Measurements from ENCODE around the gene NXPH3. TPM values are rescaled to one million over a fixed set of nuclear protein-coding genes. Genes with fewer than 3 reads are reported as not detected.

NXPH3 gene
- total RNA-seq, 3 donors from 2014 or later (not counting 1 experiment from before 2014, with no cell fraction given), result not detected

- no peak overlapping the region for H3K27ac ChIP-seq (ENCODE audit: low read length)
- no peak overlapping the region for H3K4me3 Mint-ChIP-seq
- H3K27me3 ChIP-seq (ENCODE audit: control insufficient read depth, insufficient read depth, low read length), result no peaks in the 10 kb centered on the region
- peaks cover 14 to 21% of the 10 kb centered on the region in 2 donors for H3K4me1 Mint-ChIP-seq
- H3K9me3 ChIP-seq (ENCODE audit: control insufficient read depth, insufficient read depth, low read length), result no peaks in the 10 kb centered on the region
- no peaks in the 10 kb centered on the region for H3K9me3 Mint-ChIP-seq
- ATAC-seq (no peak), DNase-seq (no peak)
- no CpG with 5 or more reads among the region's 2 CpGs for WGBS (ENCODE audit: insufficient coverage)
- no peak for TF ChIP-seq CTCF (IDR thresholded peaks at IDR 0.05)
- no peak overlapping the region for H3K4me3 ChIP-seq (ENCODE audit: low read length)
- intact Hi-C loops (cut with micrococcal nuclease), result no loop called here
- H3K27me3 Mint-ChIP-seq (ENCODE audit: low read depth in 2 of 2), result no peaks in the 10 kb centered on the region
- no peak overlapping the region for H3K27ac Mint-ChIP-seq
- H3K36me3 Mint-ChIP-seq, result peaks cover 11% of the 10 kb centered on the region
- H3K4me1 ChIP-seq (ENCODE audit: control insufficient read depth, insufficient read depth, low read length), result peaks cover 4% of the 10 kb centered on the region
- peaks cover 47% of the 10 kb centered on the region for H3K36me3 ChIP-seq (ENCODE audit: control insufficient read depth, insufficient read depth, low read length)
Observed at GRCh38 chr17:49621946-49622529, 46.4 kb downstream of the NXPH3 start.

- H3K27ac ChIP-seq (ENCODE audit: low read length), result no peak overlapping the region
- no peak overlapping the region for H3K4me3 Mint-ChIP-seq
- no peaks in the 10 kb centered on the region for H3K27me3 ChIP-seq (ENCODE audit: control insufficient read depth, insufficient read depth, low read length)
- H3K36me3 Mint-ChIP-seq, result no peaks in the 10 kb centered on the region
- WGBS (ENCODE audit: insufficient coverage), result 88% methylated on average over 3 of the region's 3 CpGs
- TF ChIP-seq CTCF (IDR thresholded peaks at IDR 0.05), result no peak
- no peak for DNase-seq
- no peaks in the 10 kb centered on the region for H3K9me3 Mint-ChIP-seq
- H3K4me1 ChIP-seq (ENCODE audit: control insufficient read depth, insufficient read depth, low read length), result no peaks in the 10 kb centered on the region
- H3K9me3 ChIP-seq (ENCODE audit: control insufficient read depth, insufficient read depth, low read length), result no peaks in the 10 kb centered on the region
- no peaks in the 10 kb centered on the region for H3K27me3 Mint-ChIP-seq (ENCODE audit: low read depth in 2 of 2)
- no peak for ATAC-seq
- no peak overlapping the region for H3K27ac Mint-ChIP-seq
- no peak overlapping the region for H3K4me3 ChIP-seq (ENCODE audit: low read length)
- intact Hi-C loops (cut with micrococcal nuclease), result no loop called here
- peaks cover 22 to 33% of the 10 kb centered on the region in 2 donors for H3K4me1 Mint-ChIP-seq
- peaks cover 25% of the 10 kb centered on the region for H3K36me3 ChIP-seq (ENCODE audit: control insufficient read depth, insufficient read depth, low read length)
Observed at GRCh38 chr17:49624896-49625295, 49.2 kb downstream of the NXPH3 start.

- H3K4me3 Mint-ChIP-seq, result no peak overlapping the region
- DNase-seq, result no peak
- Histone ChIP-seq H3K4me1 (ENCODE audit: control insufficient read depth, insufficient read depth, low read length) (no peaks in the 10 kb centered on the region), H3K27ac (ENCODE audit: low read length) (no peak overlapping the region), H3K4me3 (ENCODE audit: low read length) (no peak overlapping the region), H3K36me3 (ENCODE audit: control insufficient read depth, insufficient read depth, low read length) (peaks cover 5% of the 10 kb centered on the region), H3K27me3 (ENCODE audit: control insufficient read depth, insufficient read depth, low read length) (no peaks in the 10 kb centered on the region), H3K9me3 (ENCODE audit: control insufficient read depth, insufficient read depth, low read length) (no peaks in the 10 kb centered on the region)
- intact Hi-C loops (cut with micrococcal nuclease), result no loop called here
- no peaks in the 10 kb centered on the region for H3K36me3 Mint-ChIP-seq
- TF ChIP-seq CTCF (IDR thresholded peaks at IDR 0.05), result no peak
- peaks cover 27 to 28% of the 10 kb centered on the region in 2 donors for H3K4me1 Mint-ChIP-seq
- ATAC-seq, result no peak
- no peaks in the 10 kb centered on the region for H3K27me3 Mint-ChIP-seq (ENCODE audit: low read depth in 2 of 2)
- H3K9me3 Mint-ChIP-seq, result no peaks in the 10 kb centered on the region
- no peak overlapping the region for H3K27ac Mint-ChIP-seq
Observed at GRCh38 chr17:49629447-49629846, 53.8 kb downstream of the NXPH3 start.
